ENCODE measurements around the gene RBSN. TPM values are rescaled to one million over a fixed set of nuclear protein-coding genes. Genes with fewer than 3 reads are reported as not detected.
"Not testable (repeated sequence)": the region's sequence is repeated elsewhere in the genome, so short reads cannot be mapped to it uniquely, and the experiment has no call there.

Gene RBSN
- polyA plus RNA-seq (2013, experiment 1 of 2), result 22.9 TPM
- polyA plus RNA-seq (2013, experiment 2 of 2), result 21.9 TPM

GRCh38 chr3:15098503-15099363 lies at the start of gene RBSN:
TSS of gene RBSN (minus strand) at chr3:15099148. CDS start at chr3:15096120, 3,028 bp downstream.
- Histone ChIP-seq H3K4me1 (ENCODE audit: control insufficient read depth, insufficient read depth, low read length, poor library complexity, severe bottlenecking) (no peaks in the 10 kb centered on the region), H3K4me3 (ENCODE audit: extremely low read depth, insufficient read depth, low read length, poor library complexity, severe bottlenecking) (peak within 1 kb of the TSS; percentile 90), H3K36me3 (ENCODE audit: control insufficient read depth, insufficient read depth, low read length) (peaks cover 29% of the 10 kb centered on the region), H3K9me3 (ENCODE audit: control insufficient read depth, low read length) (no peaks in the 10 kb centered on the region), H3K27ac (ENCODE audit: low read depth, low read length, severe bottlenecking) (peak within 1 kb of the TSS; percentile 52)
- WGBS, 2 experiments (ENCODE audit: insufficient coverage in 2 of 2), result 1% methylated on average over 62 to 66 of the region's 72 CpGs

DNA sequence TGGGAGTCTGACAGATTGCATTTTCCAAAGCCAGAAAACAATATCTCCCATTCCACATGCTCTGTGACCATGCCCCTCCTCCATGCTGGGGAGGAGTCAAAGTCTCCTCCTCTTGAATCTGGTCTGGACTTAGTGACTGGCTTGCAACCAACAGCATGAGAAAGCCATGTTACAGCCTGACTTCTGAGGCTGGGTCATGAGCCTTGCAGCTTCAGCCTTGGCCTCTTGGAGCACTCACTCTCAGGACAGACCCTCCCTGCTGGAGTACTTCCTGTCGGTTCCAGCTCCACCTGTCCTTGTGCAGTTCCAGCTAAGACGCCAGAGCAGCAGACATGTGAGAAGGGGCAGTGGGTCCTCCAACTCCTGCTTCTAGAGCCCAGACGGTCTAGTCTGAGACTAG lies 49.7 kb upstream of the RBSN start:
- H3K4me3 ChIP-seq (ENCODE audit: extremely low read depth, insufficient read depth, low read length, poor library complexity, severe bottlenecking), result no peak overlapping the region
- no peaks in the 10 kb centered on the region for H3K36me3 ChIP-seq (ENCODE audit: control insufficient read depth, insufficient read depth, low read length)
- no peaks in the 10 kb centered on the region for H3K9me3 ChIP-seq (ENCODE audit: control insufficient read depth, low read length)
- no peaks in the 10 kb centered on the region for H3K4me1 ChIP-seq (ENCODE audit: control insufficient read depth, insufficient read depth, low read length, poor library complexity, severe bottlenecking)
- H3K27ac ChIP-seq (ENCODE audit: low read depth, low read length, severe bottlenecking), result no peak overlapping the region
- 49 to 50% methylated on average over 3 of the region's 3 CpGs for WGBS, 2 experiments (ENCODE audit: insufficient coverage in 2 of 2)

DNA sequence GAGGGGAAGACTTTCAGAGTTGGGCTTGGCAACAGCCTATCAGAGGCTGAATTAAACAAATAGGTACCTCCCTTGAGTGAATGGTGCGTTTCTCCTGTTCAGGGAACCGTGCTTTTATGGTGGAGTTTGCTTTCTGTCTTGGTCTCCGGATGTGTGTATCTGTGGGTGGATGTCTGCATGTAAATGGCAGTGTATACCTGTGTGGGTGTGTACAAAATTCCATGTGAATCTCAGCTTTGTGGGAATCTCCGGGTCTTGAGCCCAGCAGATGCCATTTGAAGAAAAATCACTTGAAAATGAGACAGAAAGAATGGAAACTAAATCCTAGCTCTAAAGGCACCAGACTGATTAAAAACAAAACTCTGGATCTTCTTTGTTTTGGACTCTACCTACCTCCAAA lies 37.9 kb upstream of the RBSN start:
- not testable (repeated sequence) for H3K27ac ChIP-seq (ENCODE audit: low read depth, low read length, severe bottlenecking); H3K36me3 ChIP-seq (ENCODE audit: control insufficient read depth, insufficient read depth, low read length); H3K9me3 ChIP-seq (ENCODE audit: control insufficient read depth, low read length); H3K4me1 ChIP-seq (ENCODE audit: control insufficient read depth, insufficient read depth, low read length, poor library complexity, severe bottlenecking); H3K4me3 ChIP-seq (ENCODE audit: extremely low read depth, insufficient read depth, low read length, poor library complexity, severe bottlenecking)
- 60 to 100% methylated on average over 1 to 2 of the region's 4 CpGs for WGBS, 2 experiments (ENCODE audit: insufficient coverage in 2 of 2)

DNA sequence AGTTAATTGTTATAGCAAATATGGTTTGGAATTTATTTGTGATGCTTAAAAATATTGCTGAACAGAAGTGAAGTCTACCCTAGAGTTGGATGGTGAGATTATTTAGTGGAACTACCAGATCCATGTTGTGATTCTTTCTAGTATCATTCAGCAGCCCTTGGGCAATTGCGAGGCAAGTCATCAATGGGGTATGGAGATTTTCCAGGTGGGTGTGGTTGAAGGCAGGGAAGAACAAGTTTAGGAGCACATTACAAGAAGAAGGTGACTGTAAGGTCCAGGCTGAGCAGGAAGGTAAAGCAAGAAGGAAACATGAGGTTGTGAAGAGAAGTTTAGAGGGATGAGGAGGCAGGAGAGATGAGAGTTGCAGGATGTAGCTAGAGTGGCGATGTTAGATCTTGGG lies 36.0 kb upstream of the RBSN start:
- H3K36me3 ChIP-seq (ENCODE audit: control insufficient read depth, insufficient read depth, low read length); H3K9me3 ChIP-seq (ENCODE audit: control insufficient read depth, low read length); H3K4me1 ChIP-seq (ENCODE audit: control insufficient read depth, insufficient read depth, low read length, poor library complexity, severe bottlenecking); H3K4me3 ChIP-seq (ENCODE audit: extremely low read depth, insufficient read depth, low read length, poor library complexity, severe bottlenecking); H3K27ac ChIP-seq (ENCODE audit: low read depth, low read length, severe bottlenecking): not testable (repeated sequence)
- 90 to 95% methylated on average over 2 of the region's 2 CpGs for WGBS, 2 experiments (ENCODE audit: insufficient coverage in 2 of 2)

DNA sequence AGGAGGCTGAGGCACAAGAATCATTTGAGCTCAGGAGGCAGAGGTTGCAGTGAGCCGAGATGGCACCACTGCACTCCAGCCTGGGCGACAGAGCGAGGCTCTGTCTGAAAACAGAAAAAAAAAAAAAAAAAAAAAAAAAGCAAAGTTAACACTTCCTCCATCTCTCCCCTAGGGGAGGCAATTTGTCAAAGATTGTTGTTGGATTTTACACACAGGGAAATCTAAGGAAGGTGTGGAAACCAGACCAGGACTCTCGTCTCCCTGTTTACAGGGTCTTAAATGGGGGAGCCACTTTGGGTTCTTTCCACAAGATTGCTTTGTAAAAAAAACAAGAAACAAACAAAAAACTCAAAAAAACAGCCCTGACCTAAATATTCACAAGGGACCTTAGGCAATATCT lies 29.5 kb upstream of the RBSN start:
- no CpG with 5 or more reads among the region's 4 CpGs for WGBS, 2 experiments (ENCODE audit: insufficient coverage in 2 of 2)
- not testable (repeated sequence) for H3K27ac ChIP-seq (ENCODE audit: low read depth, low read length, severe bottlenecking); H3K9me3 ChIP-seq (ENCODE audit: control insufficient read depth, low read length); H3K4me3 ChIP-seq (ENCODE audit: extremely low read depth, insufficient read depth, low read length, poor library complexity, severe bottlenecking); H3K36me3 ChIP-seq (ENCODE audit: control insufficient read depth, insufficient read depth, low read length); H3K4me1 ChIP-seq (ENCODE audit: control insufficient read depth, insufficient read depth, low read length, poor library complexity, severe bottlenecking)

GRCh38 chr3:15126975-15127374 lies 28.0 kb upstream of the RBSN start:
- WGBS, 2 experiments (ENCODE audit: insufficient coverage in 2 of 2), result 44 to 76% methylated on average over 1 to 2 of the region's 2 CpGs
- not testable (repeated sequence) for H3K36me3 ChIP-seq (ENCODE audit: control insufficient read depth, insufficient read depth, low read length); H3K27ac ChIP-seq (ENCODE audit: low read depth, low read length, severe bottlenecking); H3K4me1 ChIP-seq (ENCODE audit: control insufficient read depth, insufficient read depth, low read length, poor library complexity, severe bottlenecking); H3K4me3 ChIP-seq (ENCODE audit: extremely low read depth, insufficient read depth, low read length, poor library complexity, severe bottlenecking); H3K9me3 ChIP-seq (ENCODE audit: control insufficient read depth, low read length)

DNA sequence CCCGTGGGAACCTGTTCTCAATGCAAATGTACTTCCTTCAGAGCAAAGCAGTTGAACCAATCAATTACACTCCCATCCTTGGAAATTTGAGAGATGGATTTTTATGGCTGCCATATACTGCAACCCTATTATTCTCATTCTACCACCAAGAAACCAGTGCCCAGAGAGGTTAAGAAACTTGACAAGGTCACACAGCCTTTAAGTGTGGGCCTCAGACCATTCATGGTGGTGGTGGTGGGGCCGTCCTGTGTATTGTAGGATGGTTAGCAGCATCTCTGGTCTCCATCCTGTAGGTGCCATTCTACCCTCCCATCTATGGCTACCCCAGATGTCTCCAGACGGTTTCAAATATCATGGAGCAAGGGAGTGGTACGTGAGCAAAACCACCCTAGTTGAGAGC lies 23.4 kb upstream of the RBSN start:
- H3K9me3 ChIP-seq (ENCODE audit: control insufficient read depth, low read length), result no peaks in the 10 kb centered on the region
- H3K4me1 ChIP-seq (ENCODE audit: control insufficient read depth, insufficient read depth, low read length, poor library complexity, severe bottlenecking), result no peaks in the 10 kb centered on the region
- no peak overlapping the region for H3K27ac ChIP-seq (ENCODE audit: low read depth, low read length, severe bottlenecking)
- 100% methylated on average over 2 of the region's 4 CpGs; no CpG with 5 or more reads in 1 of the 2 experiments for WGBS, 2 experiments (ENCODE audit: insufficient coverage in 2 of 2)
- no peaks in the 10 kb centered on the region for H3K36me3 ChIP-seq (ENCODE audit: control insufficient read depth, insufficient read depth, low read length)
- no peak overlapping the region for H3K4me3 ChIP-seq (ENCODE audit: extremely low read depth, insufficient read depth, low read length, poor library complexity, severe bottlenecking)

- no peaks in the 10 kb centered on the region for H3K4me1 ChIP-seq (ENCODE audit: control insufficient read depth, insufficient read depth, low read length, poor library complexity, severe bottlenecking)
- WGBS, 2 experiments (ENCODE audit: insufficient coverage in 2 of 2), result 75 to 76% methylated on average over 3 of the region's 3 CpGs
- no peak overlapping the region for H3K27ac ChIP-seq (ENCODE audit: low read depth, low read length, severe bottlenecking)
- no peaks in the 10 kb centered on the region for H3K36me3 ChIP-seq (ENCODE audit: control insufficient read depth, insufficient read depth, low read length)
- no peak overlapping the region for H3K4me3 ChIP-seq (ENCODE audit: extremely low read depth, insufficient read depth, low read length, poor library complexity, severe bottlenecking)
- H3K9me3 ChIP-seq (ENCODE audit: control insufficient read depth, low read length), result no peaks in the 10 kb centered on the region
Measured at GRCh38 chr3:15121936-15122335, 23.0 kb upstream of the RBSN start.

GRCh38 chr3:15120986-15121385 lies 22.0 kb upstream of the RBSN start:
- H3K4me1 ChIP-seq (ENCODE audit: control insufficient read depth, insufficient read depth, low read length, poor library complexity, severe bottlenecking), result no peaks in the 10 kb centered on the region
- no peaks in the 10 kb centered on the region for H3K9me3 ChIP-seq (ENCODE audit: control insufficient read depth, low read length)
- 80 to 100% methylated on average over 1 of the region's 2 CpGs for WGBS, 2 experiments (ENCODE audit: insufficient coverage in 2 of 2)
- no peak overlapping the region for H3K27ac ChIP-seq (ENCODE audit: low read depth, low read length, severe bottlenecking)
- H3K4me3 ChIP-seq (ENCODE audit: extremely low read depth, insufficient read depth, low read length, poor library complexity, severe bottlenecking), result no peak overlapping the region
- no peaks in the 10 kb centered on the region for H3K36me3 ChIP-seq (ENCODE audit: control insufficient read depth, insufficient read depth, low read length)

GRCh38 chr3:15117011-15117410 lies 18.1 kb upstream of the RBSN start:
- no peaks in the 10 kb centered on the region for H3K36me3 ChIP-seq (ENCODE audit: control insufficient read depth, insufficient read depth, low read length)
- H3K4me1 ChIP-seq (ENCODE audit: control insufficient read depth, insufficient read depth, low read length, poor library complexity, severe bottlenecking), result no peaks in the 10 kb centered on the region
- H3K4me3 ChIP-seq (ENCODE audit: extremely low read depth, insufficient read depth, low read length, poor library complexity, severe bottlenecking), result no peak overlapping the region
- H3K9me3 ChIP-seq (ENCODE audit: control insufficient read depth, low read length), result no peaks in the 10 kb centered on the region
- no peak overlapping the region for H3K27ac ChIP-seq (ENCODE audit: low read depth, low read length, severe bottlenecking)
- 84 to 92% methylated on average over 3 of the region's 3 CpGs for WGBS, 2 experiments (ENCODE audit: insufficient coverage in 2 of 2)

DNA sequence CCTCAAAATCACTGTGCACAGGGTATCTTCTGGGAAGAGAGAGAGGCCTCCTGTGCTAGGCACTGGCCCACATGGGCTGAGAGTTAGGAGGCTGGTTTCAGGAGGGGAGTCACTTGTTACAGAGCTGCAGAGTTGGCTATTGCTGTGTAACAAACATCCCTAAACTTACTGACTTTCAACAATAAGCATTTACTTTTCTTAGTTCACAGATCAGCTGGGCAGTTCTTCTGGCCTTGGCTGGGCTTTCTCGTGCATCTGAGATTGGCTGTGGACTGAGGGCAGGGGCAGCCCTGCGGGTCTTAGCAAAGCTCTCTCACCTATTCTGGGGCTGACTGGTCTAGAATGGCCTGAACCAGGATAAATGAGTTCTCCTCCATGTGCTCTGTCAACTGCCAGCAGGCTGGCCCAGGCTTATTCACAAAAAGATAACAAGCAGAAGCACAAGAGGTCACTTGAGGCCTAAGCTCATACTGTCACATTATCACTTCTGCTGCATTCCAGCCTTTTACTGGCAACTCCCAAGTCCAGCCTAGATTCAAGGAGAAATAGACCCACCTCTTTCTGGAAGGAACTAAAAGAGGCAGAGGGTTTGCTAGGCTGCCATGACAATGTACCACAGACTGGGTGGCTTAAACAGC lies 17.2 kb upstream of the RBSN start:
- H3K36me3 ChIP-seq (ENCODE audit: control insufficient read depth, insufficient read depth, low read length), result no peaks in the 10 kb centered on the region
- H3K4me3 ChIP-seq (ENCODE audit: extremely low read depth, insufficient read depth, low read length, poor library complexity, severe bottlenecking), result no peak overlapping the region
- no peaks in the 10 kb centered on the region for H3K4me1 ChIP-seq (ENCODE audit: control insufficient read depth, insufficient read depth, low read length, poor library complexity, severe bottlenecking)
- no peak overlapping the region for H3K27ac ChIP-seq (ENCODE audit: low read depth, low read length, severe bottlenecking)
- 88 to 100% methylated on average over 2 of the region's 2 CpGs for WGBS, 2 experiments (ENCODE audit: insufficient coverage in 2 of 2)
- no peaks in the 10 kb centered on the region for H3K9me3 ChIP-seq (ENCODE audit: control insufficient read depth, low read length)

Data from mesodermal cell (in vitro differentiated cells).